HepG2 (cell line): ENCODE data around the gene IGFBP5. TPM values are rescaled to one million over a fixed set of nuclear protein-coding genes. Genes with fewer than 3 reads are reported as not detected.

Source experiments
- ATAC-seq: fragments of 200-7000 bp; cut with Tn5 transposase; 3 replicates; pipeline ENCODE4 v1.9.1; 2020; ENCODE audit warnings: mild to moderate bottlenecking, moderate library complexity
- BruUV-seq: library from RNA; stranded (reverse); fragments of 400-500 nt; replicated peaks from 2 replicates; lab custom pipeline; 2021; lab: Mats Ljungman, UMichigan
- CTCF ChIA-PET: fragments of 300-600 bp; formaldehyde crosslinking; extraction: SDS; loops from one replicate; lab custom pipeline; 2021; ENCODE audit warnings: low total read pairs, inconsistent platforms, low intra/inter-chr PET ratio; lab: Yijun Ruan, JAX
- POLR2A ChIA-PET: fragments of 350-600 bp; sonication (Branson Sonifier 250); formaldehyde crosslinking; loops from one replicate; lab custom pipeline; 2020; ENCODE audit warnings: antibody characterized with exemption, inconsistent platforms; lab: Yijun Ruan, JAX
- DNase-seq: peaks from one replicate; pipeline ENCODE4 v3.0.0-alpha.2; 2015; ENCODE audit warnings: low spot score
- FAIRE-seq: peaks from 3 replicates; lab custom pipeline; 2011; peaks lifted over from hg19 to GRCh38; lab: Jason Lieb, UNC
- H2AFZ ChIP-seq: one replicate; pipeline ENCODE4 v1.6.1; 2011; ENCODE audit warnings: low read length, inconsistent platforms
- H3K27ac ChIP-seq: fragments of 300-600 bp; 3 replicates; pipeline ENCODE4 v1.8.0; 2011; ENCODE audit warnings: mixed run types, mild to moderate bottlenecking, mixed read lengths, low read length, inconsistent platforms; ENCODE audit not compliant: insufficient read depth; ENCODE audit errors: extremely low read length
- H3K27me3 ChIP-seq, 2 experiments: fragments of 200-600 bp in 1 of 2; 2 replicates in 1 of 2; 3 replicates in 1 of 2; pipeline versions ENCODE4 v1.6.0 to v1.8.0; 2011; ENCODE audit warnings: low read length in 2 of 2, mild to moderate bottlenecking in 2 of 2, moderate library complexity in 2 of 2, inconsistent platforms in 1 of 2; ENCODE audit not compliant: insufficient read depth in 2 of 2, control insufficient read depth in 1 of 2
- H3K36me3 ChIP-seq, 2 experiments: fragments of 200-600 bp in 1 of 2; replicated peaks in 1 of 2; 2 replicates in 1 of 2; 3 replicates in 1 of 2; pipeline versions ENCODE4 v1.5.1 to v1.8.0; 2011; ENCODE audit warnings: low read length in 2 of 2, inconsistent platforms in 1 of 2; ENCODE audit not compliant: insufficient read depth in 2 of 2, control insufficient read depth in 1 of 2
- H3K4me1 ChIP-seq: 2 replicates; pipeline ENCODE4 v1.5.1; 2012; ENCODE audit warnings: low read length, inconsistent platforms; ENCODE audit not compliant: insufficient read depth
- H3K4me2 ChIP-seq: 2 replicates; pipeline ENCODE4 v1.6.0; 2011; ENCODE audit warnings: low read depth, low read length, inconsistent platforms
- H3K4me3 ChIP-seq, 3 experiments: fragments of 200-600 bp in 1 of 3; sonication (generic), shearing (Covaris generic) in 1 of 3; replicated peaks in 1 of 3; 2 replicates each; pipeline ENCODE4 v1.5.1; 2011 to 2016; ENCODE audit warnings: low read length in 3 of 3, inconsistent platforms in 2 of 3, low read depth in 2 of 3, mild to moderate bottlenecking in 2 of 3, control low read depth in 1 of 3, mixed read lengths in 1 of 3; ENCODE audit not compliant: insufficient read depth in 1 of 3
- H3K79me2 ChIP-seq: one replicate; pipeline ENCODE4 v1.6.1; 2011; ENCODE audit warnings: low read length, inconsistent platforms; ENCODE audit not compliant: insufficient read depth
- H3K9ac ChIP-seq: 2 replicates; pipeline ENCODE4 v1.6.0; 2011; ENCODE audit warnings: mild to moderate bottlenecking, low read depth, low read length, inconsistent platforms; ENCODE audit not compliant: insufficient read depth
- H3K9me3 ChIP-seq: 2 replicates; pipeline ENCODE4 v1.5.1; 2012; ENCODE audit warnings: mild to moderate bottlenecking, low read length
- H4K20me1 ChIP-seq: 2 replicates; pipeline ENCODE4 v1.6.0; 2011; ENCODE audit warnings: inconsistent platforms, mild to moderate bottlenecking, low read length, moderate library complexity; ENCODE audit not compliant: insufficient read depth
- GLI4 ChIP-seq: sonication (generic); formaldehyde crosslinking; IDR thresholded peaks from 2 replicates; pipeline ENCODE4 v1.5.1; 2020; ENCODE audit warnings: missing genetic modification reagents, mild to moderate bottlenecking, moderate library complexity, borderline replicate concordance
- MED1 ChIP-seq: sonication (generic); formaldehyde crosslinking; IDR thresholded peaks from 2 replicates; pipeline ENCODE4 v1.4.0; 2020; ENCODE audit warnings: missing genetic modification reagents
- PHF21A ChIP-seq: sonication (generic); formaldehyde crosslinking; IDR thresholded peaks from 2 replicates; pipeline ENCODE4 v1.5.0; 2020; ENCODE audit warnings: mild to moderate bottlenecking, missing genetic modification reagents
- ZNF333 ChIP-seq: sonication (generic); formaldehyde crosslinking; IDR thresholded peaks from 2 replicates; pipeline ENCODE4 v1.4.0; 2020; ENCODE audit warnings: mild to moderate bottlenecking, missing genetic modification reagents, borderline replicate concordance
- ZNF598 ChIP-seq: sonication (generic); formaldehyde crosslinking; IDR thresholded peaks from 2 replicates; pipeline ENCODE4 v1.5.1; 2020; ENCODE audit warnings: mild to moderate bottlenecking, missing genetic modification reagents, borderline replicate concordance
- ZNF709 ChIP-seq: sonication (generic); formaldehyde crosslinking; IDR thresholded peaks from 2 replicates; pipeline ENCODE4 v1.5.0; 2020; ENCODE audit warnings: mild to moderate bottlenecking, missing genetic modification reagents
- WGBS: methylation state at CpG from one replicate; pipeline ENCODE4 v1.1.6; 2017; ENCODE audit warnings: low lambda C conversion rate; 5-methylcytosine and 5-hydroxymethylcytosine counted together
- in situ Hi-C: cut with HindIII; loops from 2 replicates; pipeline ENCODE4 v1.10.0; 2017; ENCODE audit warnings: low pct_unique_long_range_greater_than_20kb; ENCODE audit not compliant: extremely low pct_ligation_motif_present
- intact Hi-C: fragments of 100-400 bp; cut with micrococcal nuclease; formaldehyde crosslinking; loops from one replicate; pipeline ENCODE4 v1.10.0; 2022; ENCODE audit not compliant: unreplicated experiment
- polyA plus RNA-seq, 8 experiments: library from polyadenylated mRNA; depleted of rRNA in 3 of 8; stranded (reverse) in 7 of 8; unstranded in 1 of 8; fragments of >200 nt; fragmentation: Illumina TruSeq in 4 of 8; extraction: Trizol in 4 of 8; gene quantifications; 2 replicates each; pipeline versions ENCODE4 v1.2.1 to v1.2.3, GENCODE V29; 2011 to 2016; ENCODE audit warnings: low read depth in 4 of 8, missing spikeins in 1 of 8, mixed read lengths in 1 of 8; ENCODE audit not compliant: insufficient read depth in 1 of 8
- total RNA-seq, 5 experiments: library from RNA; depleted of rRNA; stranded (reverse); fragments of >200 nt; fragmentation: Illumina TruSeq; extraction: Trizol; gene quantifications; 2 replicates each; pipeline ENCODE4 v1.2.3, GENCODE V29; 2016; ENCODE audit warnings: low read depth in 1 of 5
- TF ChIP-seq, protein P1 (sequence below): conservative IDR thresholded peaks from 2 replicates; pipeline ENCODE4 v1.6.1; 2018; ENCODE audit warnings: missing genetic modification reagents
- TF ChIP-seq, protein P2 (sequence below): IDR thresholded peaks from 2 replicates; pipeline ENCODE4 v1.6.1; 2016; ENCODE audit warnings: mild to moderate bottlenecking, missing biosample characterization, missing genetic modification reagents

The IGFBP5 gene
- total and polyA plus RNA-seq, 2 of the 13 experiments (the other 11 are each of a cell fraction or from before 2014, with no cell fraction given): 0.15 TPM; not detected in 1

- TF ChIP-seq, protein P1, sequence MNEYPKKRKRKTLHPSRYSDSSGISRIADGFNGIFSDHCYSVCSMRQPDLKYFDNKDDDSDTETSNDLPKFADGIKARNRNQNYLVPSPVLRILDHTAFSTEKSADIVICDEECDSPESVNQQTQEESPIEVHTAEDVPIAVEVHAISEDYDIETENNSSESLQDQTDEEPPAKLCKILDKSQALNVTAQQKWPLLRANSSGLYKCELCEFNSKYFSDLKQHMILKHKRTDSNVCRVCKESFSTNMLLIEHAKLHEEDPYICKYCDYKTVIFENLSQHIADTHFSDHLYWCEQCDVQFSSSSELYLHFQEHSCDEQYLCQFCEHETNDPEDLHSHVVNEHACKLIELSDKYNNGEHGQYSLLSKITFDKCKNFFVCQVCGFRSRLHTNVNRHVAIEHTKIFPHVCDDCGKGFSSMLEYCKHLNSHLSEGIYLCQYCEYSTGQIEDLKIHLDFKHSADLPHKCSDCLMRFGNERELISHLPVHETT (CRISPR knock-in tag): no peak
- peak; percentile 29; the same call in 1 of the 2 replicates for TF ChIP-seq MED1 (CRISPR knock-in tag)
These were observed 58.5 kb downstream of the IGFBP5 start (continued) for GRCh38 chr2:216636551-216637450.

- intact Hi-C loops (loop anchor here (1.0 to 2.0 kb wide), 2 partner anchors 17 to 83 kb away; no protein-coding TSS in a partner anchor), in situ Hi-C loops (no loop called here)
- H3K4me1 ChIP-seq: peaks cover 45% of the 10 kb centered on the region
- peak overlapping the region in 2 of 3 experiments; percentile 13 to 36; a peak in 1 of 6 replicates for H3K4me3 ChIP-seq
- H3K79me2 ChIP-seq: no peaks in the 10 kb centered on the region
- POLR2A ChIA-PET: no interaction called here
- ATAC-seq (peak; percentile 6), DNase-seq (no peak), FAIRE-seq (no peak)
- 55% methylated on average over 18 of the region's 18 CpGs for WGBS
- no peaks in the 10 kb centered on the region for H3K9me3 ChIP-seq
- 0 out of 2 replicates have a peak, but pooled peaks have one; percentile 25 for TF ChIP-seq ZNF598
- TF ChIP-seq GLI4: 0 out of 2 replicates have a peak, but pooled peaks have one; percentile 33
- TF ChIP-seq ZNF709 (CRISPR knock-in tag): 0 out of 2 replicates have a peak, but pooled peaks have one; percentile 19
- TF ChIP-seq, protein P2, sequence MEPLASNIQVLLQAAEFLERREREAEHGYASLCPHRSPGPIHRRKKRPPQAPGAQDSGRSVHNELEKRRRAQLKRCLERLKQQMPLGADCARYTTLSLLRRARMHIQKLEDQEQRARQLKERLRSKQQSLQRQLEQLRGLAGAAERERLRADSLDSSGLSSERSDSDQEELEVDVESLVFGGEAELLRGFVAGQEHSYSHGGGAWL (CRISPR knock-in tag): no peak
- no peak for TF ChIP-seq PHF21A (CRISPR knock-in tag)
- 0 out of 2 replicates have a peak, but pooled peaks have one; percentile 24 for TF ChIP-seq ZNF333 (CRISPR knock-in tag)
- BruUV-seq: no TSS peak
- CTCF ChIA-PET: no interaction called here
- H3K4me2 ChIP-seq: peak overlapping the region; percentile 78
- no peaks in the 10 kb centered on the region for H3K36me3 ChIP-seq
- no peak overlapping the region for H3K9ac ChIP-seq
- no peak overlapping the region for H3K27ac ChIP-seq
- H4K20me1 ChIP-seq: no peaks in the 10 kb centered on the region
- H3K27me3 ChIP-seq: peaks cover 8 to 59% of the 10 kb centered on the region in 2 experiments; a peak in 4 of 5 replicates
- no peak overlapping the region for H2AFZ ChIP-seq
These were observed 59.4 kb downstream of the IGFBP5 start for GRCh38 chr2:216635701-216636550.
